ENCODE measurements around the gene NR2F2.
"Not testable (repeated sequence)": the region's sequence is repeated elsewhere in the genome, so short reads cannot be mapped to it uniquely, and the experiment has no call there.

NR2F2 gene

DNA sequence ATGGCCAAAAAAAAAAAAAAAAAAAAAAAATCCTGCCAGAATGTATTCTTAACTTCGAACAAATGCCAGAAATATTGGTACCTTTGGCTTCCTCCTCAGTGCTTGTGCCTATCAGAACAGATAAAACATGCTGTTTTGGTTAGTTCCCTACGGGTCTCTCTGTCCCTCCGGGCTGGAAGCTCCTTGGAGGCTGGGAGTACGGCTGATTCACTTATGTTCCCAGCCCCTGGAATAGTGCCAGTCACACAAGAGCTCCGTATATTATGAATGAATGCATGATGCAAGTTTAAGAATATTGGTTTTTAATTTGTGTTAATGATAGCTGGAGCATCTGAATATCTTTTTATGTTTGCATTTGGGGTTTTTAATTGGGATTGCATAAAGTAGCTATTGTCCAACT is 44.0 kb downstream of the NR2F2 start:
- DNase-seq = no peak

GRCh38 chr15:96379592-96379991 is 49.1 kb downstream of the NR2F2 start:
- DNase-seq = not testable (repeated sequence)

GRCh38 chr15:96381463-96381862 is 51.0 kb downstream of the NR2F2 start:
- DNase-seq = no peak

GRCh38 chr15:96385195-96385594 is 54.7 kb downstream of the NR2F2 start:
- no peak for DNase-seq

GRCh38 chr15:96388673-96389072 is 58.2 kb downstream of the NR2F2 start:
- DNase-seq = no peak

Data from stimulated activated CD4-positive, alpha-beta T cell treated with anti-CD3 and anti-CD28 coated beads, Interleukin-1b, Interleukin-23, amount 100 ng/mL, for 48 hours (primary cell).